K562 (cell line): ENCODE data around the gene MYO18A. TPM values are rescaled to one million over a fixed set of nuclear protein-coding genes. Genes with fewer than 3 reads are reported as not detected.

Experiments used
- ATAC-seq: fragments of 200-7000 bp; cut with Tn5 transposase; 3 replicates; pipeline ENCODE4 v1.9.1; 2020; ENCODE audit warnings: moderate library complexity
- BruUV-seq: library from RNA; stranded (reverse); fragments of 400-500 nt; replicated peaks from 2 replicates; lab custom pipeline; 2021; lab: Mats Ljungman, UMichigan
- CTCF ChIA-PET: fragments of 300-600 bp; formaldehyde crosslinking; extraction: SDS; loops from one replicate; lab custom pipeline; 2021; ENCODE audit warnings: low intra/inter-chr PET ratio; lab: Yijun Ruan, JAX
- POLR2A ChIA-PET: fragments of 300-600, 350-650 bp; sonication (Branson Sonifier 250); formaldehyde crosslinking; extraction: SDS; loops from one replicate; lab custom pipeline; 2021; ENCODE audit warnings: antibody characterized with exemption, inconsistent platforms; lab: Yijun Ruan, JAX
- DNase-seq, 4 experiments: peaks; one replicate each; pipeline versions ENCODE4 v3.0.0 to v3.0.0-alpha.2; 2011 to 2018; ENCODE audit warnings: low spot score in 3 of 4, mixed read lengths in 3 of 4; ENCODE audit errors: extremely low read depth in 1 of 4
- FAIRE-seq: peaks from 2 replicates; lab custom pipeline; 2011; peaks lifted over from hg19 to GRCh38; lab: Jason Lieb, UNC
- H2AFZ ChIP-seq: 2 replicates; pipeline ENCODE4 v1.6.0; 2011; ENCODE audit warnings: low read depth, low read length, control low read depth, inconsistent platforms
- H3K27ac ChIP-seq: fragments of 200-600 bp; 3 replicates; pipeline ENCODE4 v1.8.0; 2011; ENCODE audit warnings: low read depth, mild to moderate bottlenecking, control low read depth, inconsistent platforms, low read length, moderate library complexity, mixed read lengths; ENCODE audit errors: extremely low read depth
- H3K27me3 ChIP-seq, 2 experiments: fragments of 300-600 bp in 1 of 2; 2 replicates in 1 of 2; 3 replicates in 1 of 2; pipeline versions ENCODE4 v1.6.0 to v1.8.0; 2011; ENCODE audit warnings: inconsistent platforms in 2 of 2, low read length in 2 of 2, mild to moderate bottlenecking in 1 of 2, mixed read lengths in 1 of 2, moderate library complexity in 1 of 2; ENCODE audit not compliant: control insufficient read depth in 2 of 2, insufficient read depth in 2 of 2
- H3K36me3 ChIP-seq: fragments of 300-600 bp; 3 replicates; pipeline ENCODE4 v1.8.0; 2011; ENCODE audit warnings: mild to moderate bottlenecking, low read length, inconsistent platforms; ENCODE audit not compliant: control insufficient read depth, insufficient read depth
- H3K4me1 ChIP-seq, 2 experiments: fragments of 200-600 bp in 1 of 2; replicated peaks in 1 of 2; 2 replicates in 1 of 2; 3 replicates in 1 of 2; pipeline versions ENCODE4 v1.5.1 to v1.8.0; 2011; ENCODE audit warnings: inconsistent platforms in 2 of 2, low read length in 2 of 2, mild to moderate bottlenecking in 1 of 2, mixed read lengths in 1 of 2, moderate library complexity in 1 of 2; ENCODE audit not compliant: control insufficient read depth in 2 of 2, insufficient read depth in 2 of 2
- H3K4me2 ChIP-seq: 2 replicates; pipeline ENCODE4 v1.6.1; 2011; ENCODE audit warnings: low read length, control low read depth, inconsistent platforms, mixed read lengths; ENCODE audit not compliant: insufficient read depth
- H3K4me3 ChIP-seq: fragments of 200-600 bp; sonication (generic), shearing (Covaris generic); 2 replicates; pipeline ENCODE4 v1.5.1; 2016; ENCODE audit warnings: control low read depth, inconsistent platforms
- H3K79me2 ChIP-seq: fragments of 200-600 bp; 3 replicates; pipeline ENCODE4 v1.8.0; 2011; ENCODE audit warnings: low read length, inconsistent platforms; ENCODE audit not compliant: control insufficient read depth, insufficient read depth
- H3K9ac ChIP-seq, 2 experiments: 2 replicates each; pipeline versions ENCODE4 v1.6.0 to v1.6.1; 2011; ENCODE audit warnings: low read depth in 2 of 2, low read length in 2 of 2, control low read depth in 1 of 2, inconsistent platforms in 1 of 2, mild to moderate bottlenecking in 1 of 2, mixed read lengths in 1 of 2; ENCODE audit not compliant: insufficient read depth in 1 of 2
- H3K9me1 ChIP-seq: one replicate; pipeline ENCODE4 v1.6.0; 2011; ENCODE audit warnings: inconsistent platforms, mild to moderate bottlenecking, low read length, moderate library complexity; ENCODE audit not compliant: control insufficient read depth, insufficient read depth
- H3K9me3 ChIP-seq: replicated peaks from 2 replicates; pipeline ENCODE4 v1.5.1; 2011; ENCODE audit warnings: low read depth, low read length, inconsistent platforms; ENCODE audit not compliant: control insufficient read depth, insufficient read depth
- H4K20me1 ChIP-seq: replicated peaks from 2 replicates; pipeline ENCODE4 v1.6.1; 2011; ENCODE audit warnings: low read length, inconsistent platforms, mixed read lengths; ENCODE audit not compliant: control insufficient read depth, insufficient read depth
- ATF6 ChIP-seq: sonication (generic); formaldehyde crosslinking; IDR thresholded peaks from 2 replicates; pipeline ENCODE4 v1.4.0; 2020; ENCODE audit warnings: mild to moderate bottlenecking, missing genetic modification reagents
- CHAMP1 ChIP-seq: fragments of 450-650 bp; IDR thresholded peaks from 2 replicates; pipeline ENCODE4 v1.6.1; 2016; ENCODE audit warnings: mild to moderate bottlenecking
- ETS2 ChIP-seq: IDR thresholded peaks from 2 replicates; pipeline ENCODE4 v1.6.1; 2016; ENCODE audit warnings: borderline replicate concordance, missing genetic modification characterization, mild to moderate bottlenecking, moderate library complexity, missing compliant biosample characterization; ENCODE audit not compliant: poor library complexity, severe bottlenecking
- MTA3 ChIP-seq: fragments of 450-650 bp; formaldehyde crosslinking; IDR thresholded peaks from 2 replicates; pipeline ENCODE4 v1.6.1; 2017; ENCODE audit warnings: mild to moderate bottlenecking, borderline replicate concordance
- RHOXF2B ChIP-seq: fragments of 250-450 bp; sonication (Bioruptor Pico); conservative IDR thresholded peaks from 2 replicates; pipeline ENCODE4 v1.5.1; 2021
- ZNF143 ChIP-seq: sonication (generic); formaldehyde crosslinking; IDR thresholded peaks from 2 replicates; pipeline ENCODE4 v1.9.0; 2022; ENCODE audit warnings: mild to moderate bottlenecking, missing genetic modification reagents
- ZNF431 ChIP-seq: sonication (generic); formaldehyde crosslinking; IDR thresholded peaks from 2 replicates; pipeline ENCODE4 v1.8.0; 2022; ENCODE audit warnings: mild to moderate bottlenecking, missing genetic modification reagents
- WGBS: fragments of 100-300 bp; shearing (Covaris generic); methylation state at CpG from one replicate; pipeline ENCODE4 v1.1.6; 2016; ENCODE audit warnings: low coverage, mixed read lengths; ENCODE audit not compliant: insufficient coverage; ENCODE audit errors: missing lambda C conversion rate; 5-methylcytosine and 5-hydroxymethylcytosine counted together
- in situ Hi-C: fragments of 300-500 bp; cut with MboI; formaldehyde crosslinking; loops from 4 replicates; pipeline ENCODE4 v1.15.0; 2018; ENCODE audit warnings: inconsistent platforms, mixed read lengths
- intact Hi-C: fragments of 100-400 bp; cut with micrococcal nuclease; formaldehyde crosslinking; loops from 2 replicates; pipeline ENCODE4 v1.14.2; 2022
- polyA plus RNA-seq, 8 experiments: library from polyadenylated mRNA; depleted of rRNA in 4 of 8; stranded (reverse) in 5 of 8; unstranded in 3 of 8; fragments of >200 nt; fragmentation: Nextera tagmentation in 2 of 8; fragmentation: Illumina TruSeq in 1 of 8; extraction: Ambion mirVana in 2 of 8; extraction: Trizol in 1 of 8; gene quantifications; 2 replicates each; pipeline versions ENCODE4 v1.2.1 to v1.2.3, GENCODE V29; 2011 to 2014; ENCODE audit warnings: inconsistent platforms in 1 of 8, missing spikeins in 1 of 8
- total RNA-seq, 7 experiments: library from RNA; depleted of rRNA in 6 of 7; stranded (reverse); fragments of >200 nt in 6 of 7; fragmentation: Illumina TruSeq in 2 of 7; extraction: Trizol in 2 of 7; gene quantifications; 2 replicates each; pipeline versions ENCODE4 v1.2.1 to v1.2.3, GENCODE V29; 2011 to 2021; ENCODE audit warnings: low replicate concordance in 1 of 7

The MYO18A gene
- total and polyA plus RNA-seq, 9 of the 15 experiments (the other 6 are each of a cell fraction or from before 2014, with no cell fraction given), result 2.5 to 65.4 (median 17.1) TPM

- TF ChIP-seq CHAMP1 (no peak), ZNF431 (CRISPR knock-in tag) (no peak), RHOXF2B (CRISPR knock-in tag) (no peak), ETS2 (no peak)
Observed at GRCh38 chr17:29086628-29087332, 93.4 kb downstream of the MYO18A start (continued).

GRCh38 chr17:29085223-29085622 lies 95.0 kb downstream of the MYO18A start:
- Histone ChIP-seq H3K9me3 (no peaks in the 10 kb centered on the region), H4K20me1 (0 out of 2 replicates have a peak, but pooled peaks cover 3% of the 10 kb centered on the region), H2AFZ (no peak overlapping the region), H3K9me1 (peaks cover 2% of the 10 kb centered on the region), H3K9ac (no peak overlapping the region), H3K36me3 (peaks cover 74% of the 10 kb centered on the region; the same call in 2 of the 3 replicates), H3K27me3 (no peaks in the 10 kb centered on the region), H3K4me1 (no peaks in the 10 kb centered on the region), H3K79me2 (no peaks in the 10 kb centered on the region), H3K27ac (no peak overlapping the region), H3K4me3 (no peak overlapping the region), H3K4me2 (no peak overlapping the region)
- no TSS peak for BruUV-seq
- TF ChIP-seq ZNF143 (CRISPR knock-in tag) (no peak), ATF6 (CRISPR knock-in tag) (no peak), MTA3 (no peak)
- 82% methylated on average over 10 of the region's 12 CpGs for WGBS
- in situ Hi-C loops, result no loop called here
- no peak for DNase-seq
- ChIA-PET CTCF (no interaction called here), POLR2A (interaction anchor here (0.6 to 1.8 kb wide), 2 partner anchors 13 to 615 kb away, joined by 3 to 5 read pairs; no protein-coding TSS in a partner anchor)
- intact Hi-C loops, result no loop called here
- no peak for ATAC-seq
- FAIRE-seq, result no peak
